Astrocyte of the cerebellum (primary cell): ENCODE measurements around the gene MAP3K10.

Experiments
- DNase-seq: peaks from one replicate; pipeline ENCODE4 v3.0.0-alpha.2; 2011; ENCODE audit warnings: low read depth
- H3K4me3 ChIP-seq: 2 replicates; pipeline ENCODE4 v1.5.1; 2011; ENCODE audit warnings: mild to moderate bottlenecking, low read depth, low read length, moderate library complexity
- CTCF ChIP-seq: IDR thresholded peaks from 2 replicates; pipeline ENCODE4 v1.5.1; 2012; ENCODE audit warnings: low read length, low read depth, moderate library complexity, mild to moderate bottlenecking; ENCODE audit errors: missing control alignments
- in situ Hi-C: cut with HindIII; loops from 2 replicates; pipeline ENCODE4 v1.10.0; 2017; ENCODE audit warnings: low sequenced_read_pairs

The MAP3K10 gene

DNA sequence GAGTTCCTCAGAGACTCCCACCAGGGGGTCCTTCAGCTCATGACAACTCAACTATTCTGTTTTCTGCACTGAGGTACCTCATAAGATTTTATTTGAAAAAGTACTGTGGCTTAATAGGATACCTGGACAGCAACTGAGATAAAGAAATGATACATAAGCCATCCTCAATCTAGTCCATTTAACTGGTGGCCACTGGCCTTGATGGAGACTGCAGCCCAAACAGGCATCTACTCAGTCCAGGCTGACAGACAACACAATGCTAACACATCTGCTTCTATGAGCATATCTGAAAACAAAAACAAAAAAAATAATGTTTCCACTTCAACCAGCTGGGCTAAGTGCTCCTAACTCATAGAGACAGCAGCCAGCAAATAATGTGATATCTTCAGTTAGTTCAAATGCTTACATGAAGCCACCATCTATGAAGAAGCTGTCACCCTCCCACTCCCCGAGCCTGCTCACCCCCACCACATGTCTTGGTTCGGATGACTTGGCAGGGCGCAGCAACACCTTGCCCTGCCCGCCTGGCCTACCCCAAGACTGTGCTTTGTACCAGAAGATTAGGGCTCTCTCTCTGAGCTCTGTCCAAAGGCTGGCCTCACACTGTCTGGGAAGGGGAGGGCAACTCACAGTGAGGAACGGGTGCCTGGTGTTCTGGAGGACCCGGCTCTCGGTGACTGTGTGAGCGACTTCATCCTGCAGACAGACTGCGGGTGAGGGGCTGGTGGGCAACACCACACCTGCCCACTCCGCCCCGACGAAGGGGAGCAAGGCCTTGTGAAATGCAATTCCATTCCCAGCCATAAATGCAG is 48.4 kb downstream of the MAP3K10 start:
- no peak for TF ChIP-seq CTCF
- in situ Hi-C loops = no loop called here
- H3K4me3 ChIP-seq = no peak overlapping the region

GRCh38 chr19:40240332-40240731 is 49.1 kb downstream of the MAP3K10 start:
- in situ Hi-C loops = no loop called here
- no peak for DNase-seq
- no peak for TF ChIP-seq CTCF
- H3K4me3 ChIP-seq = no peak overlapping the region

More for the DNA sequence above, 48.4 kb downstream of the MAP3K10 start:
- no peak for DNase-seq

- in situ Hi-C loops = no loop called here
- DNase-seq = no peak
- no peak overlapping the region for H3K4me3 ChIP-seq
- TF ChIP-seq CTCF = no peak
Observed at GRCh38 chr19:40241125-40241808, 50.0 kb downstream of the MAP3K10 start.

DNA sequence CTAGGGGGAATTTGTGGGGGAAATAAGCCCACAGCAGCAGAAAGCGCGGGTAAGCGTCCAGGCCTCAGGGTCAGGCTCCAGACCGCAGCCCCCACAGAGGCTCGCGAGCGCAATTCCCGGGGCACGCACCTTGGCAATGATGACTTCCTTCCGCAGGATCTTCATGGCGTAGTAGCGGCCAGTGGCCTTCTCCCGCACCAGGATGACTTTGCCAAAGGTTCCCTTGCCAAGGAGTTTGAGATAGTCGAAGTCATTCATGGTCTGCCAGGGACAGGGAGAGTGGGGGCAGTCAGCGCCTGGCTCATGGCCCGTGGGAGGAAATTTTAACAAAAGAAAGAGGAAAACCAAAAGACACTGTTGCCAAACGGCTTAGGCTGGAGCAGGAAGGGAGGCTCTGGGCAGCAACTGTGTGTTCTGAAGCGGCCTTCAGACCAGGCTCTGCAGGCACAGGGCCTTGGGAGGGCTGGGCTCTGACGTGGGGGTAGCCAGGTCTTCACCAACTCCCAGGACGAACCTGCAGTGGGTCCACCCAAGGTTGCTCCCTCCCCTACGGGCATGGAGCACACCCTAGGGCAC is 50.7 kb downstream of the MAP3K10 start:
- in situ Hi-C loops = no loop called here
- DNase-seq = peak; percentile 80

GRCh38 chr19:40242480-40242879 is 51.3 kb downstream of the MAP3K10 start:
- no peak overlapping the region for H3K4me3 ChIP-seq
- TF ChIP-seq CTCF = no peak
- no peak for DNase-seq
- in situ Hi-C loops = no loop called here

More for the DNA sequence above, 50.7 kb downstream of the MAP3K10 start:
- H3K4me3 ChIP-seq = no peak overlapping the region
- TF ChIP-seq CTCF = no peak

DNA sequence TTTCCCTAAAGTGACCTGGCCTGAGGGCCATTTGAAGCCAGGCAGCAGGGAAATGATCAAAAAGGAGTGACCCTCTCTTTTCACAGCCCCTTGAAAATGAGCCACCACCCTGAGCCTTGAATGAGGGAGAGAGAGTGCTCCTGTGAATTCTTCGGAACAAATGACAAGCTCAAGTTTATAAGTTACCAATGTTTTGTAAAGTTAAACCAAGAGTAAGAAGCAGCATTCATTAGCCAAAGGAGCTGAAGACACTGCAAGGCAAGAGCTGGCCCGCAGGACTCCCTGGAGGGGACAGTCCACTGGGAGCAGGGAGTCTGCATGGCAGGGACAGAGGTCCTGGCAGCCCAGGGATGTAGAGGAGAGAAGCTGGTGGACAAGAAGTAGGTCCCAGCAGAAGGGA is 52.0 kb downstream of the MAP3K10 start:
- H3K4me3 ChIP-seq = no peak overlapping the region
- TF ChIP-seq CTCF = no peak
- DNase-seq = no peak
- in situ Hi-C loops = no loop called here
